ENCODE results near the gene HUWE1. TPM values are rescaled to one million over a fixed set of nuclear protein-coding genes. Genes with fewer than 3 reads are reported as not detected.

The HUWE1 gene
- total RNA-seq, 1 donor from 2014 or later, result 108 TPM

DNA sequence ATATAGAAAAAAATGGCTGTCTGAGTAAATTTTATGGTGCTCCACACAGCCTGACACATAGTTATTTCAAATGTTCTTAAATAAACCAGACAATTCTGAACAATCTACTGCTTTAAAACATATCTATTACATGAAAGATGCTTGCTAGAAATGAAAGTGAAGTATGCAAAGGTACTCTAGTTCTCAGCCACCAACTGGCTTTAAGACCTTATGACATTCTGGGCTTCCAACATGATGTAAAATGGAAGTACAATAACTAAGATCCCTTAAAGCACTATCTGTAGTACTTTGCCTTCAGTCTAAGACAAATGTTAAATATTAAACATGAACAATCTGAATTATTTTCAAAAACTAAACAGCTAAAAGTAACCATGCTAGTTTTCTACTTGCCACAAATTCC is 17.3 kb downstream of the HUWE1 start:
- no peak overlapping the region for H3K9ac ChIP-seq (ENCODE audit: low read depth in 1 of 3, low read length in 3 of 3)
- H3K4me3 ChIP-seq (ENCODE audit: low read length in 3 of 3), result no peak overlapping the region
- no peaks in the 10 kb centered on the region for H3K27me3 ChIP-seq (ENCODE audit: control insufficient read depth in 3 of 3, insufficient read depth in 3 of 3, low read length in 3 of 3)
- peaks cover 6 to 17% (median 7%) of the 10 kb centered on the region in 3 donors for H3K4me1 ChIP-seq (ENCODE audit: control insufficient read depth in 3 of 3, insufficient read depth in 3 of 3, low read length in 3 of 3)
- H3K9me3 ChIP-seq (ENCODE audit: control insufficient read depth in 3 of 3, low read length in 3 of 3), result no peaks in the 10 kb centered on the region
- peaks cover 0 to 2% (median 0%) of the 10 kb centered on the region in 3 donors for H3K36me3 ChIP-seq (ENCODE audit: control insufficient read depth in 3 of 3, insufficient read depth in 3 of 3, low read length in 3 of 3)
- H3K27ac ChIP-seq (ENCODE audit: low read depth, low read length), result no peak overlapping the region

DNA sequence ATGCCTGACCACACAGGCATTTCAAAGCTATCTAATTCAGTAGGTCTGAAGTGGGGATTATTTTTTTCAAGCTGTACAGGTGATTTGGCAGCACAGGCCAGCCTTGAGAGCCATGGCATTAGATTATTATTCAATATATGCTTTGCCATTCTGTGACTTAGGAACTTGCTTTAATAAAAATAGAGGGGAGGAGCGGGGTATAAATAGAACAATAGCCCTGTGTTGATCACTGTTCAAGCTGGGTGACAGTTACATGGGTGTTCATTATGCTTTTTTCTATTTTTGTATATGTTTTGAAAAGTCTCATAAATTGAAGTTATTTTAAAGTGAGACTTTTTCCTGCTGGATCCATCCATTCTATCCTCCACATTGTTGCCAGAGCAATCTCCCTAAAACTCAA is 20.3 kb downstream of the HUWE1 start:
- Histone ChIP-seq H3K27me3 (ENCODE audit: control insufficient read depth in 3 of 3, insufficient read depth in 3 of 3, low read length in 3 of 3) (no peaks in the 10 kb centered on the region), H3K4me1 (ENCODE audit: control insufficient read depth in 3 of 3, insufficient read depth in 3 of 3, low read length in 3 of 3) (peaks cover 0 to 15% (median 7%) of the 10 kb centered on the region in 3 donors), H3K27ac (ENCODE audit: low read depth, low read length) (no peak overlapping the region), H3K4me3 (ENCODE audit: low read length in 3 of 3) (no peak overlapping the region), H3K9me3 (ENCODE audit: control insufficient read depth in 3 of 3, low read length in 3 of 3) (no peaks in the 10 kb centered on the region), H3K36me3 (ENCODE audit: control insufficient read depth in 3 of 3, insufficient read depth in 3 of 3, low read length in 3 of 3) (peaks cover 0 to 2% (median 0%) of the 10 kb centered on the region in 3 donors), H3K9ac (ENCODE audit: low read depth in 1 of 3, low read length in 3 of 3) (no peak overlapping the region)

DNA sequence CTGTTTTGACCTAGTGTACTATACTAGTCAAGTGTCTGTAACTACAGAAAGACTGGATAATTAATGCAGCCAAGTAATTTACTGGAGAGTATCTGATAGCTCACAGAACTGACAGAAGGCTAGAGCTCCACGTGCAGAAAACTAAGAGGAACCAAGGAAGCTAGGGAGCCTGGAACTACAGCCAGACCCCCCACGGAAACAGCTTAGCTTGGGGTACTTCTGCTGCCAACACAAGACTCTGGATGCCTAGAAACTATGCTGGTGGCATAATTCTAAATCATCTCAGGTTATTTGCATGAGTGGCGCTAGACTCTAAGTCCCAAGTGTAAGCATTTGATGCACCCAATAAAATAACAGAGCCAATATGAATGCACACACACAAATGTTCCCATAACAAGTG is 26.5 kb downstream of the HUWE1 start:
- no peak overlapping the region for H3K9ac ChIP-seq (ENCODE audit: low read depth in 1 of 3, low read length in 3 of 3)
- no peak overlapping the region for H3K4me3 ChIP-seq (ENCODE audit: low read length in 3 of 3)
- H3K27me3 ChIP-seq (ENCODE audit: control insufficient read depth in 3 of 3, insufficient read depth in 3 of 3, low read length in 3 of 3), result no peaks in the 10 kb centered on the region
- H3K4me1 ChIP-seq (ENCODE audit: control insufficient read depth in 3 of 3, insufficient read depth in 3 of 3, low read length in 3 of 3), result peaks cover 0 to 4% (median 0%) of the 10 kb centered on the region in 3 donors
- no peaks in the 10 kb centered on the region for H3K9me3 ChIP-seq (ENCODE audit: control insufficient read depth in 3 of 3, low read length in 3 of 3)
- peaks cover 0 to 2% (median 0%) of the 10 kb centered on the region in 3 donors for H3K36me3 ChIP-seq (ENCODE audit: control insufficient read depth in 3 of 3, insufficient read depth in 3 of 3, low read length in 3 of 3)
- no peak overlapping the region for H3K27ac ChIP-seq (ENCODE audit: low read depth, low read length)

DNA sequence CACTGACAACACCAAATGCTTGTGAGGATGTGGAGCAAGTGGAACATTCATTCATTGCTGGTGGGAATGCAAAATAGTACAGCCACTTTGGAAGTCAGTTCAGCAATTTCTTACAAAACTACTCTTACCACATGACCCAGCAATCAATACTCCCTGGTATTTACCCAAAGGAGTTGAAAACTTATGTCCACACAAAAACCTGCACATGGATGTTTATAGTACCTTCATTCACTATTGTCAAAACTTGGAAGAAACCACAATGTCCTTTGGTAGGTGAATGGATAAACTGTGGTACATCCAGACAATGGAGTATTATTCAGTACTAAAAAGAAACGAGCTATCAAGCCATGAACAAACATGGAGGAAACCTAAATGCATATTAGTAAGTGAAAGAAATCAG is 27.5 kb downstream of the HUWE1 start:
- Histone ChIP-seq H3K9me3 (ENCODE audit: control insufficient read depth in 3 of 3, low read length in 3 of 3) (no peaks in the 10 kb centered on the region), H3K9ac (ENCODE audit: low read depth in 1 of 3, low read length in 3 of 3) (no peak overlapping the region), H3K36me3 (ENCODE audit: control insufficient read depth in 3 of 3, insufficient read depth in 3 of 3, low read length in 3 of 3) (no peaks in the 10 kb centered on the region), H3K4me1 (ENCODE audit: control insufficient read depth in 3 of 3, insufficient read depth in 3 of 3, low read length in 3 of 3) (peaks cover 0 to 4% (median 0%) of the 10 kb centered on the region in 3 donors), H3K27me3 (ENCODE audit: control insufficient read depth in 3 of 3, insufficient read depth in 3 of 3, low read length in 3 of 3) (no peaks in the 10 kb centered on the region), H3K4me3 (ENCODE audit: low read length in 3 of 3) (no peak overlapping the region), H3K27ac (ENCODE audit: low read depth, low read length) (no peak overlapping the region)

DNA sequence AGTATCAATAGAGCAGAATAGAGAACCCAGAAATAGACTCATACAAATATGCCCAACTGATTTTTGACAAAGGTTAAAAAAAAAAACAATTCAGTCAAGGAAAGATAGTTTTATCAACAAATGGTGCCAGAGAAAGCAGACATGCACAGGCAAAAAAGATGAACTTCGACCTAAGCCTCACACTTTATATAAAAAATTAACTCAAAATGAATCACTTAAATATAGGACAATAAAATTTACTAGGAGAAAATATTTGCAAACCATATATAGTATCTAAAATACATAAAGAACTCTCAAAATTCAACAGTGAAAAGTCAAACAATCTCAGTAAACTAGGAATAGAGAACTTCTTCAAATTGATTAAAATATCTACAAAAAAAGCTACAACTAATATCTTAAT is 29.7 kb downstream of the HUWE1 start:
- Histone ChIP-seq H3K27me3 (ENCODE audit: control insufficient read depth in 3 of 3, insufficient read depth in 3 of 3, low read length in 3 of 3) (no peaks in the 10 kb centered on the region), H3K9me3 (ENCODE audit: control insufficient read depth in 3 of 3, low read length in 3 of 3) (no peaks in the 10 kb centered on the region), H3K4me3 (ENCODE audit: low read length in 3 of 3) (no peak overlapping the region), H3K4me1 (ENCODE audit: control insufficient read depth in 3 of 3, insufficient read depth in 3 of 3, low read length in 3 of 3) (peaks cover 0 to 4% (median 0%) of the 10 kb centered on the region in 3 donors), H3K36me3 (ENCODE audit: control insufficient read depth in 3 of 3, insufficient read depth in 3 of 3, low read length in 3 of 3) (no peaks in the 10 kb centered on the region), H3K9ac (ENCODE audit: low read depth in 1 of 3, low read length in 3 of 3) (no peak overlapping the region), H3K27ac (ENCODE audit: low read depth, low read length) (no peak overlapping the region)

DNA sequence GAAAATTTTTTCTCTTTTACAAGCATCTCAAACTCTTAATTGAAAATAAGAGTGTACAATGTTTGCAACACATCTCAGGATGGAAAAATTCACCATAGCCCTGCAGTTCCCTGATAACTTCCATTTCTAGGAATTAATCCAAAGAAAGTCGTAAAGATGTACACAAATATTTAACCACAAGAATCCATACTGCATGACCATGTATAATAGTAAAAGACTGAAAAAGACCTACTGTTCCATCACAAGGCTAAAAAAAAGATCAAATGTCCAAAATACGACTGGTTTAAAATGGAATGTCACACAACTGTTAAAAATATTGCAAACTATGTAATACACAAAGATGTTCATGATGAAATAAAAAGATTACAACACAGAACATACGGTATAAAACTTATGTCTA is 32.1 kb downstream of the HUWE1 start:
- no peak overlapping the region for H3K27ac ChIP-seq (ENCODE audit: low read depth, low read length)
- H3K9me3 ChIP-seq (ENCODE audit: control insufficient read depth in 3 of 3, low read length in 3 of 3), result no peaks in the 10 kb centered on the region
- H3K4me1 ChIP-seq (ENCODE audit: control insufficient read depth in 3 of 3, insufficient read depth in 3 of 3, low read length in 3 of 3), result peaks cover 0 to 4% (median 0%) of the 10 kb centered on the region in 3 donors
- no peak overlapping the region for H3K4me3 ChIP-seq (ENCODE audit: low read length in 3 of 3)
- H3K36me3 ChIP-seq (ENCODE audit: control insufficient read depth in 3 of 3, insufficient read depth in 3 of 3, low read length in 3 of 3), result peaks cover 0 to 7% (median 0%) of the 10 kb centered on the region in 3 donors
- H3K9ac ChIP-seq (ENCODE audit: low read depth in 1 of 3, low read length in 3 of 3), result no peak overlapping the region
- H3K27me3 ChIP-seq (ENCODE audit: control insufficient read depth in 3 of 3, insufficient read depth in 3 of 3, low read length in 3 of 3), result no peaks in the 10 kb centered on the region

DNA sequence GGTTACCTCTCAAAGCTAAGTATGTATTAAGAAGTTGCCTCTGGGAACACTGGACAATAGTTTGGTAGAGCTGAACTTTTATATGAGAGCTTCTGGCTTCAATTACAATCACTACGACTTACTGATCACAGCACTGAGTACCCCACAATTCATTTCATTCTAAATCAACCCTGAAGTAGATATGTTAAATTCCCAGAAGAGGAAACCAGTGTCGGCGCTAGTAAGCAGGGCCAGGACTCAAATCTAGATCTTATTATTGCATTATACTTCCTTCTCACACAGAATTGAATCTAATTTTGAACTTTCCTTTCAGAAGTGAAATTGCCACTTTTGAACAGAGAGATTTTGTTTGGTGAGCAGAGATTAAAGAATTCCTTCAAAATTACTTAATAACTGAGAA is 41.8 kb downstream of the HUWE1 start:
- H3K27me3 ChIP-seq (ENCODE audit: control insufficient read depth in 3 of 3, insufficient read depth in 3 of 3, low read length in 3 of 3), result peaks cover 0 to 3% (median 0%) of the 10 kb centered on the region in 3 donors
- H3K27ac ChIP-seq (ENCODE audit: low read depth, low read length), result no peak overlapping the region
- H3K9me3 ChIP-seq (ENCODE audit: control insufficient read depth in 3 of 3, low read length in 3 of 3), result no peaks in the 10 kb centered on the region
- no peaks in the 10 kb centered on the region for H3K4me1 ChIP-seq (ENCODE audit: control insufficient read depth in 3 of 3, insufficient read depth in 3 of 3, low read length in 3 of 3)
- H3K36me3 ChIP-seq (ENCODE audit: control insufficient read depth in 3 of 3, insufficient read depth in 3 of 3, low read length in 3 of 3), result peaks cover 15 to 40% (median 40%) of the 10 kb centered on the region in 3 donors
- H3K9ac ChIP-seq (ENCODE audit: low read depth in 1 of 3, low read length in 3 of 3), result no peak overlapping the region
- no peak overlapping the region for H3K4me3 ChIP-seq (ENCODE audit: low read length in 3 of 3)

DNA sequence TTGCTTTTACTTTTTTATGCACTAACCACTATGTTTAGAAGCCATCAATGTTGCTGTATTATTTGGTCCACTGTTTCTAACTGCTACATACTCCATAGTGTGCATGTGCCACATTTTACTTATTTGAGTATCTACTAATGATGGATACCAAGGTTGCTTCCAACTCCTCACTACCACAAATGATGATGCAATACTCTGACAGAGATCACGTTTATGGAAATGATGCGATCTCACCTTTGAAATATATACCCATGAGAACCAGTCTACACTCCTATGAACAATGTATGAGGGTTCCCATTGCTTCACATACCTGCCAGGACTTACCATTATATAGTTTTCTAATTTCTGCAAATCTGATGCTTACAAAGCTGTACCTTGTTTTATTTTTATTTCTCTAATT is 44.2 kb downstream of the HUWE1 start:
- Histone ChIP-seq H3K4me1 (ENCODE audit: control insufficient read depth in 3 of 3, insufficient read depth in 3 of 3, low read length in 3 of 3) (no peaks in the 10 kb centered on the region), H3K27me3 (ENCODE audit: control insufficient read depth in 3 of 3, insufficient read depth in 3 of 3, low read length in 3 of 3) (peaks cover 0 to 3% (median 0%) of the 10 kb centered on the region in 3 donors), H3K36me3 (ENCODE audit: control insufficient read depth in 3 of 3, insufficient read depth in 3 of 3, low read length in 3 of 3) (peaks cover 15 to 41% (median 35%) of the 10 kb centered on the region in 3 donors), H3K4me3 (ENCODE audit: low read length in 3 of 3) (no peak overlapping the region), H3K9ac (ENCODE audit: low read depth in 1 of 3, low read length in 3 of 3) (no peak overlapping the region), H3K9me3 (ENCODE audit: control insufficient read depth in 3 of 3, low read length in 3 of 3) (no peaks in the 10 kb centered on the region), H3K27ac (ENCODE audit: low read depth, low read length) (no peak overlapping the region)

DNA sequence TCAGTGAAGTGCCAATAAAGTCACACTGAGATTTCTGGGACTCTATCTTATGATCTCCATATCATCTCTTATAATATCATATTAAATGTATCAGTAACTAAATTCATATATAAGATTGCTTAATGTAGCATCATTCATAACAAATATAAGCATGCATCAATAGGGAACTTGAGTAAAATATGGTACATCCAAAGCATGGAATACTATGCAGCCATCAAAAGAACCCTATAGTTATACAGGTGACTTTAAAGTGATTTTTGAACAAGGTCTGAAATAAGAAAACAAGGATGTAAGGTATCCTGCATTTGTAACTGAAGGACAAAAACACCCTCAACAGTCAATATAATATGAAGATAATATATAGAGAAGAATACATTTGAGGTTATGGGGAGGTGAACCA is 47.3 kb downstream of the HUWE1 start:
- Histone ChIP-seq H3K4me1 (ENCODE audit: control insufficient read depth in 3 of 3, insufficient read depth in 3 of 3, low read length in 3 of 3) (no peaks in the 10 kb centered on the region), H3K9ac (ENCODE audit: low read depth in 1 of 3, low read length in 3 of 3) (no peak overlapping the region), H3K36me3 (ENCODE audit: control insufficient read depth in 3 of 3, insufficient read depth in 3 of 3, low read length in 3 of 3) (peaks cover 9 to 28% (median 26%) of the 10 kb centered on the region in 3 donors), H3K4me3 (ENCODE audit: low read length in 3 of 3) (no peak overlapping the region), H3K27me3 (ENCODE audit: control insufficient read depth in 3 of 3, insufficient read depth in 3 of 3, low read length in 3 of 3) (no peaks in the 10 kb centered on the region), H3K27ac (ENCODE audit: low read depth, low read length) (no peak overlapping the region), H3K9me3 (ENCODE audit: control insufficient read depth in 3 of 3, low read length in 3 of 3) (no peaks in the 10 kb centered on the region)

DNA sequence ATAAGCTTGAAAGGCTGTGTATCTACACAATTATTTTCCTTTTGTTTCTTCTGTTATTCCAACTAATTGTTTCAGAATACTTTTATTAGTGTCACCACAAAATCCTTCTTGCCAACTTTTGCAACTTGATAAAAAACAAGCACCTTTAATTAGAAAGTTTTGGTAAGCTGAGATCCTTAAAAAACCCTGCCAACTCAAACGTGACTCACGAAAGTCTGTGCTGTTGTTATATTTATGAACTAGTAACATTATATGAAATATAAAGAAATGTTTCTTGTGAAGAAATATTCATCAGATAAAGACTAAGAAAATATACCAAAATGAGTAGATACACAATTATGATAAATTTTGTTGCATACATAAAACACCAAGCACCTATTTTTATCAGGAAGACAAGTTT is 49.0 kb downstream of the HUWE1 start:
- H3K4me3 ChIP-seq (ENCODE audit: low read length in 3 of 3), result no peak overlapping the region
- H3K9me3 ChIP-seq (ENCODE audit: control insufficient read depth in 3 of 3, low read length in 3 of 3), result no peaks in the 10 kb centered on the region
- no peak overlapping the region for H3K27ac ChIP-seq (ENCODE audit: low read depth, low read length)
- no peaks in the 10 kb centered on the region for H3K27me3 ChIP-seq (ENCODE audit: control insufficient read depth in 3 of 3, insufficient read depth in 3 of 3, low read length in 3 of 3)
- H3K36me3 ChIP-seq (ENCODE audit: control insufficient read depth in 3 of 3, insufficient read depth in 3 of 3, low read length in 3 of 3), result peaks cover 7 to 24% (median 14%) of the 10 kb centered on the region in 3 donors
- H3K4me1 ChIP-seq (ENCODE audit: control insufficient read depth in 3 of 3, insufficient read depth in 3 of 3, low read length in 3 of 3), result no peaks in the 10 kb centered on the region
- no peak overlapping the region for H3K9ac ChIP-seq (ENCODE audit: low read depth in 1 of 3, low read length in 3 of 3)

All from skeletal muscle tissue (tissue), 4 donors.